Measurements from ENCODE around the gene RHOA. TPM values are rescaled to one million over a fixed set of nuclear protein-coding genes. Genes with fewer than 3 reads are reported as not detected.

The RHOA gene
- total and polyA plus RNA-seq, 4 donors = 144 to 169 (median 160) TPM

DNA sequence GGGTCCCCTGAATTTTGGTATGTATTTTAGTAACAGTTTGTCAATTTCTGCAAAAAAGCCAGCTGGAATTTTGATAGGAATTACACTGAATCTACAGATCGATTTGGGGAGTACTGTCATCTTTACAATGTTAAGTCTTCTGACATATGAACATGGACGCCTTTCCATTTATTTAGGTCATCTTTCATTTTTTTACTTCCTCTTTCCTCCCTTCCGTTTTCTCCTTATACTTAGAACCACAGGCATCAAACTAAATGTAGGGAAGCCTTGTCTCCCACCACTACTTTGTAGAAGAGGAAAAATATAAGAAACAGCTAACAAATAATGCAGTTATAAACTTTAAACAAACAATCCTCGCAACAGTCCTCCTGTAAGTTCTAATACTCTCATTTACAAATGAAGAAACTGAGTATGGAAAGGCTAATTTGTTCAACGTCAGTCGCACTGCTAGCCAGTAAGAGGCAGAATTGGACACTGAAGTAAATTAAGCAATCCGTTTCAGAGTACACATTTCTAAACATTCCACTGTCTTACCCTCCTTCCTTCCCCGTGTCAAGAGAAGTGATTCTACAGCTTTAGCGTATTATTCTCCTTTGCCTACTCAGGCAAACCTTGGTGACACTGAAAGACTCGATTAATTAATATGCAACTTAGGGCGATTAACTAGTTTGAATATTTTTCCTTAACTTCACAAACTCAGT lies 25.6 kb downstream of the RHOA start:
- Histone ChIP-seq H3K9ac (ENCODE audit: low read depth in 1 of 2, low read length in 2 of 2) (no peak overlapping the region), H3K9me3 (ENCODE audit: control insufficient read depth in 4 of 4, low read length in 3 of 4) (no peaks in the 10 kb centered on the region), H3K36me3 (ENCODE audit: control insufficient read depth in 4 of 4, insufficient read depth in 3 of 4, low read depth in 1 of 4, low read length in 3 of 4) (no peaks in the 10 kb centered on the region), H3K27ac (ENCODE audit: low read depth in 1 of 2, low read length in 2 of 2) (peak overlapping the region; percentile 6 to 8), H3K27me3 (ENCODE audit: control insufficient read depth in 4 of 4, insufficient read depth in 4 of 4, low read length in 3 of 4) (no peaks in the 10 kb centered on the region), H3K4me3 (ENCODE audit: low read depth in 1 of 3, low read length in 3 of 3) (no peak overlapping the region), H3K4me1 (ENCODE audit: control insufficient read depth in 4 of 4, insufficient read depth in 4 of 4, low read length in 3 of 4) (peaks cover 0 to 9% (median 1%) of the 10 kb centered on the region in 4 donors)
- TF ChIP-seq, protein P1, sequence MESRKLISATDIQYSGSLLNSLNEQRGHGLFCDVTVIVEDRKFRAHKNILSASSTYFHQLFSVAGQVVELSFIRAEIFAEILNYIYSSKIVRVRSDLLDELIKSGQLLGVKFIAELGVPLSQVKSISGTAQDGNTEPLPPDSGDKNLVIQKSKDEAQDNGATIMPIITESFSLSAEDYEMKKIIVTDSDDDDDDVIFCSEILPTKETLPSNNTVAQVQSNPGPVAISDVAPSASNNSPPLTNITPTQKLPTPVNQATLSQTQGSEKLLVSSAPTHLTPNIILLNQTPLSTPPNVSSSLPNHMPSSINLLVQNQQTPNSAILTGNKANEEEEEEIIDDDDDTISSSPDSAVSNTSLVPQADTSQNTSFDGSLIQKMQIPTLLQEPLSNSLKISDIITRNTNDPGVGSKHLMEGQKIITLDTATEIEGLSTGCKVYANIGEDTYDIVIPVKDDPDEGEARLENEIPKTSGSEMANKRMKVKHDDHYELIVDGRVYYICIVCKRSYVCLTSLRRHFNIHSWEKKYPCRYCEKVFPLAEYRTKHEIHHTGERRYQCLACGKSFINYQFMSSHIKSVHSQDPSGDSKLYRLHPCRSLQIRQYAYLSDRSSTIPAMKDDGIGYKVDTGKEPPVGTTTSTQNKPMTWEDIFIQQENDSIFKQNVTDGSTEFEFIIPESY (IDR thresholded peaks at IDR 0.05) = no peak
- TF ChIP-seq JUND (IDR thresholded peaks at IDR 0.05) (no peak), YY1 (IDR thresholded peaks at IDR 0.05) (no peak), EGR1 (IDR thresholded peaks at IDR 0.05; ENCODE audit: low read depth in 2 of 2) (peak in 1 of 2 donors; percentile 9), HNF4A (conservative IDR thresholded peaks at IDR 0.05) (peak in 1 of 2 donors; percentile 14)
- no peak for DNase-seq (ENCODE audit: low spot score)
- WGBS = 65% methylated on average over 11 of the region's 11 CpGs

DNA sequence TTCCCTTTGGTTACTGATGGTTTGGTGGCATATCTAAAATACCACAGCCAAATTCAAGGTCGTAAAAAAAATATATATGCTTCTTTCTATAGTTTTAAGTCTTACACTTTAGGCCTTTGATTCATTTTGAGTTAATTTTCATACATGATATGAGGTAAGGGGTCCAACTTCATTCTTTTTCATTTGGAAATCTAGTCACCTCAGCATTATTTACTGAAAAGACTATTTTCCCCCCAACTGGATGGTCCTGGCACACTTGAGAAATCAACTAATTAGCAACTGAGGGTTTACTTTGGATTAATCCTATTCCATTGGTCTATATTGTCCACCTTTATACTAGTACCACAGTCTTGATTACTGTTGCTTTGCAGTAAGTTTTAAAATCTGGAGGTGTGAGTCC lies 26.2 kb downstream of the RHOA start:
- Histone ChIP-seq H3K9me3 (ENCODE audit: control insufficient read depth in 4 of 4, low read length in 3 of 4) (no peaks in the 10 kb centered on the region), H3K4me1 (ENCODE audit: control insufficient read depth in 4 of 4, insufficient read depth in 4 of 4, low read length in 3 of 4) (peaks cover 0 to 9% (median 1%) of the 10 kb centered on the region in 4 donors), H3K27me3 (ENCODE audit: control insufficient read depth in 4 of 4, insufficient read depth in 4 of 4, low read length in 3 of 4) (no peaks in the 10 kb centered on the region), H3K4me3 (ENCODE audit: low read depth in 1 of 3, low read length in 3 of 3) (no peak overlapping the region), H3K9ac (ENCODE audit: low read depth in 1 of 2, low read length in 2 of 2) (no peak overlapping the region), H3K27ac (ENCODE audit: low read depth in 1 of 2, low read length in 2 of 2) (no peak overlapping the region), H3K36me3 (ENCODE audit: control insufficient read depth in 4 of 4, insufficient read depth in 3 of 4, low read depth in 1 of 4, low read length in 3 of 4) (no peaks in the 10 kb centered on the region)
- 100% methylated on average over 1 of the region's 1 CpG for WGBS
- no peak for TF ChIP-seq TAF1 (conservative IDR thresholded peaks at IDR 0.05)
- TF ChIP-seq, protein P2, sequence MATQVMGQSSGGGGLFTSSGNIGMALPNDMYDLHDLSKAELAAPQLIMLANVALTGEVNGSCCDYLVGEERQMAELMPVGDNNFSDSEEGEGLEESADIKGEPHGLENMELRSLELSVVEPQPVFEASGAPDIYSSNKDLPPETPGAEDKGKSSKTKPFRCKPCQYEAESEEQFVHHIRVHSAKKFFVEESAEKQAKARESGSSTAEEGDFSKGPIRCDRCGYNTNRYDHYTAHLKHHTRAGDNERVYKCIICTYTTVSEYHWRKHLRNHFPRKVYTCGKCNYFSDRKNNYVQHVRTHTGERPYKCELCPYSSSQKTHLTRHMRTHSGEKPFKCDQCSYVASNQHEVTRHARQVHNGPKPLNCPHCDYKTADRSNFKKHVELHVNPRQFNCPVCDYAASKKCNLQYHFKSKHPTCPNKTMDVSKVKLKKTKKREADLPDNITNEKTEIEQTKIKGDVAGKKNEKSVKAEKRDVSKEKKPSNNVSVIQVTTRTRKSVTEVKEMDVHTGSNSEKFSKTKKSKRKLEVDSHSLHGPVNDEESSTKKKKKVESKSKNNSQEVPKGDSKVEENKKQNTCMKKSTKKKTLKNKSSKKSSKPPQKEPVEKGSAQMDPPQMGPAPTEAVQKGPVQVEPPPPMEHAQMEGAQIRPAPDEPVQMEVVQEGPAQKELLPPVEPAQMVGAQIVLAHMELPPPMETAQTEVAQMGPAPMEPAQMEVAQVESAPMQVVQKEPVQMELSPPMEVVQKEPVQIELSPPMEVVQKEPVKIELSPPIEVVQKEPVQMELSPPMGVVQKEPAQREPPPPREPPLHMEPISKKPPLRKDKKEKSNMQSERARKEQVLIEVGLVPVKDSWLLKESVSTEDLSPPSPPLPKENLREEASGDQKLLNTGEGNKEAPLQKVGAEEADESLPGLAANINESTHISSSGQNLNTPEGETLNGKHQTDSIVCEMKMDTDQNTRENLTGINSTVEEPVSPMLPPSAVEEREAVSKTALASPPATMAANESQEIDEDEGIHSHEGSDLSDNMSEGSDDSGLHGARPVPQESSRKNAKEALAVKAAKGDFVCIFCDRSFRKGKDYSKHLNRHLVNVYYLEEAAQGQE (IDR thresholded peaks at IDR 0.05) = no peak
- DNase-seq (ENCODE audit: low spot score) = no peak

DNA sequence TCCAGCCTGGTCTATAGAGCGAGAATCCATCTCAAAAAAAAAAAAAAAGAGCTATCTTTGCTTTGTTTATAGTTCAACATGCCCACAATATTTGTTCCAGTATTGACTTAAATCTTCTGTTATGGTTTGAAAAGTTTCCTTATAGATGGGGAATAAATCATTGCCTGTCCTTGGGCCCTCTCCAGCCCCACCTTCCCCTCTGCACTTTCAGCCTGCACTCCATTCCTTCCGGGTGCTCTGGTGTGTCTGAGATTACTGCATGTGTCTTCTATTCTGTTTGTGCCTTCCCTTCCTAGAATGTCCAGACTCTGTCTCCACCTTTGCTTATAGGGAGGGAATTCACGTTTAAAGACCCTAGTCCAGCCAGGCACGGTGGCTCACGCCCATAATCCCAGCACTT lies 28.4 kb downstream of the RHOA start:
- Histone ChIP-seq H3K9me3 (ENCODE audit: control insufficient read depth in 4 of 4, low read length in 3 of 4) (peaks cover 0 to 2% (median 0%) of the 10 kb centered on the region in 4 donors), H3K4me1 (ENCODE audit: control insufficient read depth in 4 of 4, insufficient read depth in 4 of 4, low read length in 3 of 4) (peaks cover 0 to 7% (median 1%) of the 10 kb centered on the region in 4 donors), H3K27me3 (ENCODE audit: control insufficient read depth in 4 of 4, insufficient read depth in 4 of 4, low read length in 3 of 4) (no peaks in the 10 kb centered on the region), H3K4me3 (ENCODE audit: low read depth in 1 of 3, low read length in 3 of 3) (no peak overlapping the region), H3K9ac (ENCODE audit: low read depth in 1 of 2, low read length in 2 of 2) (no peak overlapping the region), H3K27ac (ENCODE audit: low read depth in 1 of 2, low read length in 2 of 2) (no peak overlapping the region), H3K36me3 (ENCODE audit: control insufficient read depth in 4 of 4, insufficient read depth in 3 of 4, low read depth in 1 of 4, low read length in 3 of 4) (no peaks in the 10 kb centered on the region)
- DNase-seq (ENCODE audit: low spot score) = no peak
- no peak for TF ChIP-seq HNF4G (IDR thresholded peaks at IDR 0.05)
- no peak for TF ChIP-seq RAD21 (IDR thresholded peaks at IDR 0.05)
- no peak for TF ChIP-seq SP1 (IDR thresholded peaks at IDR 0.05)
- TF ChIP-seq, protein P3, sequence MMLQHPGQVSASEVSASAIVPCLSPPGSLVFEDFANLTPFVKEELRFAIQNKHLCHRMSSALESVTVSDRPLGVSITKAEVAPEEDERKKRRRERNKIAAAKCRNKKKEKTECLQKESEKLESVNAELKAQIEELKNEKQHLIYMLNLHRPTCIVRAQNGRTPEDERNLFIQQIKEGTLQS (IDR thresholded peaks at IDR 0.05) = no peak
- TF ChIP-seq FOXA2 (IDR thresholded peaks at IDR 0.05) = no peak
- no peak for TF ChIP-seq NR2F2 (IDR thresholded peaks at IDR 0.05)
- TF ChIP-seq, protein P1 (IDR thresholded peaks at IDR 0.05) = no peak
- no peak for TF ChIP-seq TAF1 (conservative IDR thresholded peaks at IDR 0.05)
- TF ChIP-seq HNF4A (conservative IDR thresholded peaks at IDR 0.05) = no peak
- TF ChIP-seq, protein P4, sequence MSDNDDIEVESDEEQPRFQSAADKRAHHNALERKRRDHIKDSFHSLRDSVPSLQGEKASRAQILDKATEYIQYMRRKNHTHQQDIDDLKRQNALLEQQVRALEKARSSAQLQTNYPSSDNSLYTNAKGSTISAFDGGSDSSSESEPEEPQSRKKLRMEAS (IDR thresholded peaks at IDR 0.05) = no peak
- TF ChIP-seq EGR1 (IDR thresholded peaks at IDR 0.05; ENCODE audit: low read depth in 2 of 2) = no peak
- no peak for TF ChIP-seq RXRA (IDR thresholded peaks at IDR 0.05)
- WGBS = 69% methylated on average over 5 of the region's 5 CpGs
